Measurements from ENCODE around the gene RGS6.

Gene RGS6

DNA sequence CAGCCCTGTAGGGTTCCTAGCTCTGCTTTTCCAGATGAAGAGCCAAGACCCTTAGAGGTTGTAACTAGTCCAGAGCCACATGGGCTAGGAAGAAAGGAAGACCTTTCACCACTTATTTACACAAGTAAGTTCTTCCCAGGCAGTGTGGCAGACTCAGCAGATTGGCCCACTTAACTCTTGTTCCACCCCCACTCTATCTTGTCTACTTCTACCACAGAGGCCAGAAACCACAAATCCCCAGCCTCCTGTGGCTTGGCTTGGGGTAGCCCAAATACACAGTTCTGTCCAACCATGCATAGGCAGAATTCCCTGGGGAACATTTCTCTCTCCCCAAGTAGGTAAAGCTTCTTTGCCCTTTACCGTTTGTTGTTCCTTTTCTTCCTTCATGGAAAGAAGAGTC, 383.5 kb downstream of the RGS6 start:
- CTCF ChIA-PET, result no interaction called here
- POLR2A ChIA-PET, result no interaction called here
- TF ChIP-seq FOXA1 (IDR thresholded peaks at IDR 0.05) (no peak), TARDBP (IDR thresholded peaks at IDR 0.05) (no peak), PKNOX1 (IDR thresholded peaks at IDR 0.05) (no peak), SP1 (IDR thresholded peaks at IDR 0.05) (no peak), ELF4 (IDR thresholded peaks at IDR 0.05) (no peak), LEF1 (IDR thresholded peaks at IDR 0.05; ENCODE audit: borderline replicate concordance) (no peak), L3MBTL2 (conservative IDR thresholded peaks at IDR 0.05) (no peak), SUZ12 (IDR thresholded peaks at IDR 0.05) (no peak), NFRKB (IDR thresholded peaks at IDR 0.05) (no peak), CTBP1 (IDR thresholded peaks at IDR 0.05; ENCODE audit: borderline replicate concordance) (no peak), ZNF384 (IDR thresholded peaks at IDR 0.05) (no peak), HDGF (IDR thresholded peaks at IDR 0.05; ENCODE audit: borderline replicate concordance) (no peak), FOXM1 (IDR thresholded peaks at IDR 0.05; ENCODE audit: borderline replicate concordance) (no peak), ARNT (IDR thresholded peaks at IDR 0.05) (no peak), BHLHE40 (IDR thresholded peaks at IDR 0.05; ENCODE audit: borderline replicate concordance) (no peak), FOXK2 (IDR thresholded peaks at IDR 0.05) (no peak)
- no peak for DNase-seq (ENCODE audit: extremely low spot score)

GRCh38 chr14:72318648-72319047, 386.4 kb downstream of the RGS6 start:
- POLR2A ChIA-PET, result no interaction called here
- CTCF ChIA-PET, result no interaction called here
- no peak for DNase-seq (ENCODE audit: extremely low spot score)
- TF ChIP-seq CTBP1 (IDR thresholded peaks at IDR 0.05; ENCODE audit: borderline replicate concordance) (no peak), ZNF384 (IDR thresholded peaks at IDR 0.05) (no peak), L3MBTL2 (conservative IDR thresholded peaks at IDR 0.05) (no peak), SUZ12 (IDR thresholded peaks at IDR 0.05) (no peak), TARDBP (IDR thresholded peaks at IDR 0.05) (no peak), FOXM1 (IDR thresholded peaks at IDR 0.05; ENCODE audit: borderline replicate concordance) (no peak), FOXK2 (IDR thresholded peaks at IDR 0.05) (no peak), PKNOX1 (IDR thresholded peaks at IDR 0.05) (no peak), FOXA1 (IDR thresholded peaks at IDR 0.05) (no peak), BHLHE40 (IDR thresholded peaks at IDR 0.05; ENCODE audit: borderline replicate concordance) (no peak), SP1 (IDR thresholded peaks at IDR 0.05) (no peak), ARNT (IDR thresholded peaks at IDR 0.05) (no peak), NFRKB (IDR thresholded peaks at IDR 0.05) (no peak), HDGF (IDR thresholded peaks at IDR 0.05; ENCODE audit: borderline replicate concordance) (no peak), LEF1 (IDR thresholded peaks at IDR 0.05; ENCODE audit: borderline replicate concordance) (no peak)

DNA sequence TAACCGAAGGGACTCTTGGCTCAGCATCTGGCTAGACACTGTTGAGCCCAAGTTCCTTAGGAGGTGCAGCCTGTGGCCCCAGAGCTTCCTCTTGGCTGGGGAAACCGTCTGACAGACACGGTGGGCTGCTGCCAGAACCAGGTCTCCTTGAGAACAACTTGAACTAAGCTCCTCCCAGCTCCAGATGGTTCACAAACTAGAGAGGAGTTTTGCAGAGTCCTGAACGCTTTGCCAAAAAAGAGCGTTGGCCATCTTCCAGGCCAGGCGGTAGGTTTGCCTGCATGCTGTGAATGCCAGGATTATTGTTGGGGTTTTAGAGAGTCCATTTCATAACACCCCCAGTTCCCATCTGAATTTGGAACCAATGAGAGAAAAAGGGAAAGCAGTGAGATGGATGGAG, 399.8 kb downstream of the RGS6 start:
- ChIA-PET POLR2A (no interaction called here), CTCF (no interaction called here)
- DNase-seq (ENCODE audit: extremely low spot score), result no peak
- TF ChIP-seq PKNOX1 (IDR thresholded peaks at IDR 0.05) (no peak), ZNF384 (IDR thresholded peaks at IDR 0.05) (no peak), L3MBTL2 (conservative IDR thresholded peaks at IDR 0.05) (no peak), BHLHE40 (IDR thresholded peaks at IDR 0.05; ENCODE audit: borderline replicate concordance) (no peak), SUZ12 (IDR thresholded peaks at IDR 0.05) (no peak), FOXA1 (IDR thresholded peaks at IDR 0.05) (no peak), ELF4 (IDR thresholded peaks at IDR 0.05) (no peak), CTBP1 (IDR thresholded peaks at IDR 0.05; ENCODE audit: borderline replicate concordance) (no peak)

DNA sequence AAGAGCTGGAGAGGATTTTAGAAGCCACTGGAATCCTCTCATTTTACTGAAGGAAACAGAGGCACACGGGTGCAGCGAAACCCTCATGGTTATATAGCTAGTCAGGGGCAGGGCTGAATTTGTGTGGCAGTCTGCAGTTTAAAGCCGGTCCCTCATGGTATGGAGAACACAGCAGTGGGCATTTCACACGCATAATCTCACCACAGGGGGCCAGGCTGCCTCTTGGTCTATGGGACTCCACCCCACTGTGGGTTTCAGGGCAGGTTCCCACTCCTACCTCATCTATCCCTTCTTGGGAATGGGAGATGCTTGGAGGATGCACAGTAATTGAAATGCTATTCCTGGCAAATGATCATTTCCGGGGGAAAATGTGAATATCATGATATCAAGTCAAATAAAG, 400.6 kb downstream of the RGS6 start:
- POLR2A ChIA-PET, result no interaction called here
- no peak for TF ChIP-seq BHLHE40 (IDR thresholded peaks at IDR 0.05; ENCODE audit: borderline replicate concordance)
- TF ChIP-seq HDGF (IDR thresholded peaks at IDR 0.05; ENCODE audit: borderline replicate concordance), result no peak
- TF ChIP-seq ARNT (IDR thresholded peaks at IDR 0.05), result no peak
- TF ChIP-seq FOXK2 (IDR thresholded peaks at IDR 0.05), result no peak
- CTCF ChIA-PET, result no interaction called here
- no peak for DNase-seq (ENCODE audit: extremely low spot score)

DNA sequence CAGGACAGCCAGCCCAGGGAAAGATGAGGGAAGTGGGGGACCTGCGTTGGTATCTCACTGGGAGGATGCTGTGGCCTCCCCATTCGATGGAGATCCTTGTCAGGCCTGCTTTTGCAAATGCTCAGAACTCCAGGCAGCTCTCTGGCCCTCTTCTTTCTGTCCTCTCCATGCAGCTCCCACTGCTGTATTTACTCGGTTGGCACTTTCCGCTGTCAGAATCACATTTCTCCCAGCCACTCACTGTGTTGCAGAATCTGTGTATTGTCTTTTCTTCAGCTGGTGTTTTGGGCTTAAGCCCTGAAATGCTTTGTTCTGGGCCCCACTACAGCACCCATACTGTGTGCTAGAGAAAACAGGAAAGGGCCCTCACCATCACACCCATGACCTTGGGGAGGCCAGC, 401.1 kb downstream of the RGS6 start:
- no peak for TF ChIP-seq NFRKB (IDR thresholded peaks at IDR 0.05)
- TF ChIP-seq ZNF384 (IDR thresholded peaks at IDR 0.05), result no peak
- no peak for TF ChIP-seq L3MBTL2 (conservative IDR thresholded peaks at IDR 0.05)
- TF ChIP-seq CTBP1 (IDR thresholded peaks at IDR 0.05; ENCODE audit: borderline replicate concordance), result no peak
- TF ChIP-seq TARDBP (IDR thresholded peaks at IDR 0.05), result no peak
- no peak for TF ChIP-seq HDGF (IDR thresholded peaks at IDR 0.05; ENCODE audit: borderline replicate concordance)
- TF ChIP-seq FOXA1 (IDR thresholded peaks at IDR 0.05), result no peak
- no peak for TF ChIP-seq PKNOX1 (IDR thresholded peaks at IDR 0.05)
- no peak for TF ChIP-seq BHLHE40 (IDR thresholded peaks at IDR 0.05; ENCODE audit: borderline replicate concordance)
- no peak for TF ChIP-seq ARNT (IDR thresholded peaks at IDR 0.05)
- no peak for TF ChIP-seq LEF1 (IDR thresholded peaks at IDR 0.05; ENCODE audit: borderline replicate concordance)
- no peak for TF ChIP-seq SP1 (IDR thresholded peaks at IDR 0.05)
- no peak for TF ChIP-seq SUZ12 (IDR thresholded peaks at IDR 0.05)
- no peak for TF ChIP-seq FOXK2 (IDR thresholded peaks at IDR 0.05)
- no peak for TF ChIP-seq FOXM1 (IDR thresholded peaks at IDR 0.05; ENCODE audit: borderline replicate concordance)
- TF ChIP-seq ELF4 (IDR thresholded peaks at IDR 0.05), result no peak
- no peak for DNase-seq (ENCODE audit: extremely low spot score)
- ChIA-PET POLR2A (no interaction called here), CTCF (interaction anchor here (0.8 kb wide), 1 partner anchor 87 kb away, joined by 3 read pairs; no protein-coding TSS in a partner anchor)
